ENCODE measurements around the gene OLFML2B. TPM values are rescaled to one million over a fixed set of nuclear protein-coding genes. Genes with fewer than 3 reads are reported as not detected.

OLFML2B gene
- total RNA-seq, 4 donors from 2014 or later: 0.11 to 5.7 (median 1.7) TPM

DNA sequence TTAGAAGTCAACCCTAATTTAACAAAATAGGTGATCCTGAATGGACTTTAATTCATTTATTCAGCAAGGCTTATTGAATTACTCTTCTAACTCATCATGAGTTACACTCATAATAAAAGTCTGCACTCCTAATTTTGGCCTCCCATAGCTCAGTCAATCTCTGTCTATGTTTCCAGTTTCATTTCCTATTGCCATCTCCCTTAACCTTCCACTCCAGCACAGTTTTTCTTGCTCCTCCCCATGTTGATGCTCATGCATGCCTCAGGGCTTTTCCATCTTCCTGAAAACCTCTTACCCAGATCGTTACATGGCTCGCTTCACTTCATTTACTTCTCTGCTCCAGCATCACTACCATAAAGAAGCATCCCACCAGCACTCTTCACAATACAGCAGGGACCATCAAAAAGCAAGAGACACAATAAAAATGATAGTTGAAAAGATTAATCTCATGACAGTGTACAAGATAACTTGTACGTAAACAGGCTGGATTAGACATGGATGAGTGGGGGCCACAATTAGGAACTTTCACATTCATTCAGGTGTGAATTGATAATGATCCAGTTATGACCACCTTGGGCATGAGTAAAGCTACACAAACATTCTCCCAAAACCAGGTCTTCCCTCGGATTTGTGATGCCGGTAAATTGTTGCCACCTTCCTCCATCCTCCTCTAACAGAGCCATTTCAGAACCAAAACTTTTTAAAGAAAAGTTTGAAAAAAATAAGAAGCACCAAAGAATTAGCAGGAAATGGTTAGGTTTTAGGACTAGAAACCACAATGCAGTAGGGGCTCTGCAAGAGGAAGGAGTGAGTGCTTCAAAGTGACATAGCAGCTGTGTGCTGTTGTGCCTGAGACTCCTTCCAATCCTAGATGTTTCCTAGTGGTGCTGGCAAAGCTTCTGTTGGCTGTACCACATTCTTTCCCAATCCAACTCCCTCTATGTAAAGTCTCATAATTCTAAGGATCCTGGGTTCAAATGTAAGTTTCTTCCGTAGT is 89.8 kb downstream of the OLFML2B start:
- Histone ChIP-seq H3K9me3 (no peaks in the 10 kb centered on the region), H3K27me3 (no peaks in the 10 kb centered on the region), H3K4me1 (peaks cover 0 to 7% (median 0%) of the 10 kb centered on the region in 3 donors), H3K4me3 (no peak overlapping the region), H3K36me3 (no peaks in the 10 kb centered on the region), H3K27ac (no peak overlapping the region)
- DNase-seq: no peak
- WGBS, 2 donors: 66 to 73% methylated on average over 6 of the region's 6 CpGs
- intact Hi-C loops (cut with DNase I): no loop called here
- TF ChIP-seq POLR2A (IDR thresholded peaks at IDR 0.05): no peak

Other genes starting within 250 kb of the OLFML2B start
- gene NOS1AP, start 45.8 kb upstream of the OLFML2B start, total RNA-seq: 10 to 100 TPM in 1 of 4 donors, 1 to 10 TPM in 1, under 1 TPM in 2; 0.31 to 12.7 (median 1.7) TPM

All from esophagus squamous epithelium (tissue), 5 donors.